GM12878 (cell line): ENCODE data around the gene CCDC47. TPM values are rescaled to one million over a fixed set of nuclear protein-coding genes. Genes with fewer than 3 reads are reported as not detected.

Experiments
- CHD2 ChIP-seq: IDR thresholded peaks from 2 replicates; pipeline ENCODE4 v1.6.1; 2011; ENCODE audit warnings: low read depth, low read length, improper control_type of control experiment, borderline replicate concordance
- ESRRA ChIP-seq: IDR thresholded peaks from 2 replicates; pipeline ENCODE4 v1.6.1; 2012; ENCODE audit warnings: mild to moderate bottlenecking, low read length, improper control_type of control experiment
- FOXK2 ChIP-seq: fragments of 450-650 bp; IDR thresholded peaks from 2 replicates; pipeline ENCODE4 v1.6.1; 2017; ENCODE audit warnings: mild to moderate bottlenecking, moderate library complexity
- HDAC6 ChIP-seq: fragments of 200-600 bp; sonication (generic); IDR thresholded peaks from one replicate; pipeline ENCODE4 v1.8.0; 2017; ENCODE audit warnings: antibody characterized with exemption; ENCODE audit not compliant: unreplicated experiment
- IKZF2 ChIP-seq, 2 experiments: fragments of 450-650 bp; IDR thresholded peaks; 2 replicates each; pipeline ENCODE4 v1.6.1; 2017; ENCODE audit warnings: mild to moderate bottlenecking in 2 of 2, moderate library complexity in 2 of 2
- LARP7 ChIP-seq: fragments of 450-650 bp; IDR thresholded peaks from 2 replicates; pipeline ENCODE4 v1.6.1; 2017; ENCODE audit warnings: mild to moderate bottlenecking
- MYC ChIP-seq: IDR thresholded peaks from 2 replicates; pipeline ENCODE4 v1.6.1; 2011; ENCODE audit warnings: mild to moderate bottlenecking, low read length, moderate library complexity, inconsistent platforms; ENCODE audit not compliant: insufficient read depth, insufficient replicate concordance, insufficient read length, severe bottlenecking
- NBN ChIP-seq: fragments of 450-650 bp; IDR thresholded peaks from 2 replicates; pipeline ENCODE4 v1.6.1; 2016
- RELA ChIP-seq: fragments of 450-650 bp; IDR thresholded peaks from 2 replicates; pipeline ENCODE4 v1.8.0; 2014; ENCODE audit warnings: borderline replicate concordance; ENCODE audit not compliant: partially characterized antibody
- SMARCA5 ChIP-seq: fragments of 450-650 bp; IDR thresholded peaks from 2 replicates; pipeline ENCODE4 v1.6.1; 2017; ENCODE audit warnings: mild to moderate bottlenecking
- SMC3 ChIP-seq: IDR thresholded peaks from 2 replicates; pipeline ENCODE4 v1.6.1; 2011; ENCODE audit warnings: low read length, improper control_type of control experiment, borderline replicate concordance
- SREBF2 ChIP-seq: IDR thresholded peaks from 2 replicates; pipeline ENCODE4 v1.6.1; 2012; ENCODE audit warnings: mild to moderate bottlenecking, low read length
- SRF ChIP-seq, 2 experiments: IDR thresholded peaks; 2 replicates each; pipeline ENCODE4 v1.6.1; 2011; ENCODE audit warnings: low read depth in 2 of 2, low read length in 2 of 2, mild to moderate bottlenecking in 1 of 2, moderate library complexity in 1 of 2
- STAT1 ChIP-seq: fragments of 450-650 bp; conservative IDR thresholded peaks from 2 replicates; pipeline ENCODE4 v1.6.1; 2014; ENCODE audit warnings: antibody characterized with exemption, mild to moderate bottlenecking
- TARDBP ChIP-seq: IDR thresholded peaks from 2 replicates; pipeline ENCODE4 v1.6.1; 2016; ENCODE audit warnings: borderline replicate concordance
- WRNIP1 ChIP-seq: IDR thresholded peaks from 2 replicates; pipeline ENCODE4 v1.6.1; 2011; ENCODE audit warnings: low read depth, low read length, improper control_type of control experiment, borderline replicate concordance
- YY1 ChIP-seq: IDR thresholded peaks from 2 replicates; pipeline ENCODE4 v1.6.1; 2011; ENCODE audit warnings: low read depth, mild to moderate bottlenecking, low read length
- polyA plus RNA-seq, 11 experiments: library from polyadenylated mRNA; depleted of rRNA in 4 of 11; unstranded in 6 of 11; stranded (reverse) in 5 of 11; fragments of >200 nt; fragmentation: Nextera tagmentation in 4 of 11; fragmentation: Illumina TruSeq in 1 of 11; extraction: Ambion mirVana in 4 of 11; extraction: Trizol in 1 of 11; gene quantifications; 1 replicate in 1 of 11; 2 replicates in 10 of 11; pipeline versions ENCODE4 v1.2.1 to v1.2.3, GENCODE V29; 2011 to 2016; ENCODE audit warnings: inconsistent platforms in 2 of 11, missing spikeins in 2 of 11, low read depth in 1 of 11
- total RNA-seq, 4 experiments: library from RNA; depleted of rRNA in 3 of 4; stranded (reverse); fragments of >200 nt in 3 of 4; fragmentation: Illumina TruSeq in 1 of 4; extraction: Trizol in 1 of 4; gene quantifications; 2 replicates each; pipeline versions ENCODE4 v1.2.1 to v1.2.3, GENCODE V29; 2013 to 2021
- TF ChIP-seq, protein P1 (sequence below): fragments of 450-650 bp; formaldehyde crosslinking; IDR thresholded peaks from 2 replicates; pipeline ENCODE4 v1.5.0; 2022; ENCODE audit warnings: mild to moderate bottlenecking, missing genetic modification characterization
- TF ChIP-seq, protein P2 (sequence below): fragments of 450-650 bp; IDR thresholded peaks from 2 replicates; pipeline ENCODE4 v1.6.1; 2016; ENCODE audit warnings: mild to moderate bottlenecking
- TF ChIP-seq, protein P3 (sequence below): IDR thresholded peaks from 2 replicates; pipeline ENCODE4 v1.6.1; 2012; ENCODE audit warnings: low read depth, low read length, improper control_type of control experiment
- TF ChIP-seq, protein P4 (sequence below): fragments of 450-650 bp; conservative IDR thresholded peaks from 2 replicates; pipeline ENCODE4 v1.6.1; 2017; ENCODE audit warnings: mild to moderate bottlenecking, moderate library complexity
- TF ChIP-seq, protein P5 (sequence below): fragments of 450-650 bp; IDR thresholded peaks from 2 replicates; pipeline ENCODE4 v1.6.1; 2018; ENCODE audit warnings: borderline replicate concordance, mild to moderate bottlenecking; ENCODE audit not compliant: partially characterized antibody

The CCDC47 gene
- total and polyA plus RNA-seq, 10 of the 15 experiments (the other 5 are each of a cell fraction or from before 2014, with no cell fraction given), result 13.6 to 81.4 (median 58.9) TPM

DNA sequence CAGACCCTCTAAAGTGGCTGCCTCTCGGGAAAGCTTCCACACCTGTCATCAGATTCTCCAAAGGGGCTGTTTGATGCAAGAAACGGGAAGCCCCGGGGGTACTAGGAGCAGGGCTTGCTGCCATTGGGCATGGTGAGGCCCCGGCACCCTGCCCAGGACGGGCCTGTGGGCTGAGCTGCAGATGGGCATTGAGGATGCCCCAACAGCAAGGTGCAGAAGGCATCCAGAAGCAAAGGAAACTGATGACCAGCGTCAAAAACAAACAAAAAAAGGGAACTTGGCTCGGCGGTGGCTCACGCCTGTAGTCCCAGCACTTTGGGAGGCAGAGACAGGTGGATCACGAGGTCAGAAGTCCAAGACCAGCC lies 72.0 kb downstream of the CCDC47 start (continued):
- TF ChIP-seq, protein P1, sequence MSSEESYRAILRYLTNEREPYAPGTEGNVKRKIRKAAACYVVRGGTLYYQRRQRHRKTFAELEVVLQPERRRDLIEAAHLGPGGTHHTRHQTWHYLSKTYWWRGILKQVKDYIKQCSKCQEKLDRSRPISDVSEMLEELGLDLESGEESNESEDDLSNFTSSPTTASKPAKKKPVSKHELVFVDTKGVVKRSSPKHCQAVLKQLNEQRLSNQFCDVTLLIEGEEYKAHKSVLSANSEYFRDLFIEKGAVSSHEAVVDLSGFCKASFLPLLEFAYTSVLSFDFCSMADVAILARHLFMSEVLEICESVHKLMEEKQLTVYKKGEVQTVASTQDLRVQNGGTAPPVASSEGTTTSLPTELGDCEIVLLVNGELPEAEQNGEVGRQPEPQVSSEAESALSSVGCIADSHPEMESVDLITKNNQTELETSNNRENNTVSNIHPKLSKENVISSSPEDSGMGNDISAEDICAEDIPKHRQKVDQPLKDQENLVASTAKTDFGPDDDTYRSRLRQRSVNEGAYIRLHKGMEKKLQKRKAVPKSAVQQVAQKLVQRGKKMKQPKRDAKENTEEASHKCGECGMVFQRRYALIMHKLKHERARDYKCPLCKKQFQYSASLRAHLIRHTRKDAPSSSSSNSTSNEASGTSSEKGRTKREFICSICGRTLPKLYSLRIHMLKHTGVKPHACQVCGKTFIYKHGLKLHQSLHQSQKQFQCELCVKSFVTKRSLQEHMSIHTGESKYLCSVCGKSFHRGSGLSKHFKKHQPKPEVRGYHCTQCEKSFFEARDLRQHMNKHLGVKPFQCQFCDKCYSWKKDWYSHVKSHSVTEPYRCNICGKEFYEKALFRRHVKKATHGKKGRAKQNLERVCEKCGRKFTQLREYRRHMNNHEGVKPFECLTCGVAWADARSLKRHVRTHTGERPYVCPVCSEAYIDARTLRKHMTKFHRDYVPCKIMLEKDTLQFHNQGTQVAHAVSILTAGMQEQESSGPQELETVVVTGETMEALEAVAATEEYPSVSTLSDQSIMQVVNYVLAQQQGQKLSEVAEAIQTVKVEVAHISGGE (CRISPR knock-in tag), result no peak
- TF ChIP-seq YY1 (no peak), STAT1 (no peak), SMC3 (no peak), RELA (no peak), TARDBP (no peak), SREBF2 (no peak), HDAC6 (no peak), MYC (no peak), CHD2 (peak; percentile 0; the same call in 1 of the 2 replicates), SRF (IDR thresholded peaks at IDR 0.05; ENCODE audit: low read depth in 2 of 2, low read length in 2 of 2) (no peak), FOXK2 (no peak), ESRRA (no peak), LARP7 (peak; percentile 63), WRNIP1 (no peak), NBN (no peak), IKZF2 (IDR thresholded peaks at IDR 0.05) (no peak), SMARCA5 (peak; percentile 53; the same call in 1 of the 2 replicates)
- TF ChIP-seq, protein P2, sequence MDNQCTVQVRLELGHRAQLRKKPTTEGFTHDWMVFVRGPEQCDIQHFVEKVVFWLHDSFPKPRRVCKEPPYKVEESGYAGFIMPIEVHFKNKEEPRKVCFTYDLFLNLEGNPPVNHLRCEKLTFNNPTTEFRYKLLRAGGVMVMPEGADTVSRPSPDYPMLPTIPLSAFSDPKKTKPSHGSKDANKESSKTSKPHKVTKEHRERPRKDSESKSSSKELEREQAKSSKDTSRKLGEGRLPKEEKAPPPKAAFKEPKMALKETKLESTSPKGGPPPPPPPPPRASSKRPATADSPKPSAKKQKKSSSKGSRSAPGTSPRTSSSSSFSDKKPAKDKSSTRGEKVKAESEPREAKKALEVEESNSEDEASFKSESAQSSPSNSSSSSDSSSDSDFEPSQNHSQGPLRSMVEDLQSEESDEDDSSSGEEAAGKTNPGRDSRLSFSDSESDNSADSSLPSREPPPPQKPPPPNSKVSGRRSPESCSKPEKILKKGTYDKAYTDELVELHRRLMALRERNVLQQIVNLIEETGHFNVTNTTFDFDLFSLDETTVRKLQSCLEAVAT, result 0 out of 2 replicates have a peak, but pooled peaks have one; percentile 37
- TF ChIP-seq, protein P3, sequence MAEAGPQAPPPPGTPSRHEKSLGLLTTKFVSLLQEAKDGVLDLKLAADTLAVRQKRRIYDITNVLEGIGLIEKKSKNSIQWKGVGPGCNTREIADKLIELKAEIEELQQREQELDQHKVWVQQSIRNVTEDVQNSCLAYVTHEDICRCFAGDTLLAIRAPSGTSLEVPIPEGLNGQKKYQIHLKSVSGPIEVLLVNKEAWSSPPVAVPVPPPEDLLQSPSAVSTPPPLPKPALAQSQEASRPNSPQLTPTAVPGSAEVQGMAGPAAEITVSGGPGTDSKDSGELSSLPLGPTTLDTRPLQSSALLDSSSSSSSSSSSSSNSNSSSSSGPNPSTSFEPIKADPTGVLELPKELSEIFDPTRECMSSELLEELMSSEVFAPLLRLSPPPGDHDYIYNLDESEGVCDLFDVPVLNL, result no peak
- TF ChIP-seq, protein P4, sequence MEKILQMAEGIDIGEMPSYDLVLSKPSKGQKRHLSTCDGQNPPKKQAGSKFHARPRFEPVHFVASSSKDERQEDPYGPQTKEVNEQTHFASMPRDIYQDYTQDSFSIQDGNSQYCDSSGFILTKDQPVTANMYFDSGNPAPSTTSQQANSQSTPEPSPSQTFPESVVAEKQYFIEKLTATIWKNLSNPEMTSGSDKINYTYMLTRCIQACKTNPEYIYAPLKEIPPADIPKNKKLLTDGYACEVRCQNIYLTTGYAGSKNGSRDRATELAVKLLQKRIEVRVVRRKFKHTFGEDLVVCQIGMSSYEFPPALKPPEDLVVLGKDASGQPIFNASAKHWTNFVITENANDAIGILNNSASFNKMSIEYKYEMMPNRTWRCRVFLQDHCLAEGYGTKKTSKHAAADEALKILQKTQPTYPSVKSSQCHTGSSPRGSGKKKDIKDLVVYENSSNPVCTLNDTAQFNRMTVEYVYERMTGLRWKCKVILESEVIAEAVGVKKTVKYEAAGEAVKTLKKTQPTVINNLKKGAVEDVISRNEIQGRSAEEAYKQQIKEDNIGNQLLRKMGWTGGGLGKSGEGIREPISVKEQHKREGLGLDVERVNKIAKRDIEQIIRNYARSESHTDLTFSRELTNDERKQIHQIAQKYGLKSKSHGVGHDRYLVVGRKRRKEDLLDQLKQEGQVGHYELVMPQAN, result 0 out of 2 replicates have a peak, but pooled peaks have one; percentile 10
- TF ChIP-seq, protein P5, sequence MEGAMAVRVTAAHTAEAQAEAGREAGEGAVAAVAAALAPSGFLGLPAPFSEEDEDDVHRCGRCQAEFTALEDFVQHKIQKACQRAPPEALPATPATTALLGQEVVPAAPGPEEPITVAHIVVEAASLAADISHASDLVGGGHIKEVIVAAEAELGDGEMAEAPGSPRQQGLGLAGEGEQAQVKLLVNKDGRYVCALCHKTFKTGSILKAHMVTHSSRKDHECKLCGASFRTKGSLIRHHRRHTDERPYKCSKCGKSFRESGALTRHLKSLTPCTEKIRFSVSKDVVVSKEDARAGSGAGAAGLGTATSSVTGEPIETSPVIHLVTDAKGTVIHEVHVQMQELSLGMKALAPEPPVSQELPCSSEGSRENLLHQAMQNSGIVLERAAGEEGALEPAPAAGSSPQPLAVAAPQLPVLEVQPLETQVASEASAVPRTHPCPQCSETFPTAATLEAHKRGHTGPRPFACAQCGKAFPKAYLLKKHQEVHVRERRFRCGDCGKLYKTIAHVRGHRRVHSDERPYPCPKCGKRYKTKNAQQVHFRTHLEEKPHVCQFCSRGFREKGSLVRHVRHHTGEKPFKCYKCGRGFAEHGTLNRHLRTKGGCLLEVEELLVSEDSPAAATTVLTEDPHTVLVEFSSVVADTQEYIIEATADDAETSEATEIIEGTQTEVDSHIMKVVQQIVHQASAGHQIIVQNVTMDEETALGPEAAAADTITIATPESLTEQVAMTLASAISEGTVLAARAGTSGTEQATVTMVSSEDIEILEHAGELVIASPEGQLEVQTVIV, result no peak
